GM18909 (cell line): ENCODE measurements around the gene MTCL1.
A peak's percentile ranks its signal among the peaks of the same experiment; 100 is the strongest.
"Not testable (repeated sequence)": the region's sequence is repeated elsewhere in the genome, so short reads cannot be mapped to it uniquely, and the experiment has no call there.

Experiments used
- ATAC-seq: cut with Tn5 transposase; IDR thresholded peaks from one replicate; pipeline ENCODE4 v1.9.1; 2021; ENCODE audit warnings: mild to moderate bottlenecking; ENCODE audit not compliant: unreplicated experiment, poor library complexity

Gene MTCL1

GRCh38 chr18:8741117-8741516 is 35.8 kb downstream of the MTCL1 start:
- ATAC-seq = no peak

- no peak for ATAC-seq
These were observed 36.2 kb downstream of the MTCL1 start for GRCh38 chr18:8741532-8741931.

- ATAC-seq = no peak
These were observed 37.3 kb downstream of the MTCL1 start for GRCh38 chr18:8742387-8743361.

GRCh38 chr18:8744038-8744437 is 38.7 kb downstream of the MTCL1 start:
- no peak for ATAC-seq

GRCh38 chr18:8744656-8745055 is 39.3 kb downstream of the MTCL1 start:
- no peak for ATAC-seq

GRCh38 chr18:8745355-8746014 is 40.1 kb downstream of the MTCL1 start:
- no peak for ATAC-seq

GRCh38 chr18:8747440-8747937 is 42.1 kb downstream of the MTCL1 start:
- ATAC-seq = no peak

- ATAC-seq = no peak
These were observed 44.1 kb downstream of the MTCL1 start for GRCh38 chr18:8749492-8749891.

- no peak for ATAC-seq
These were observed 45.6 kb downstream of the MTCL1 start for GRCh38 chr18:8750954-8751415.

GRCh38 chr18:8751692-8752091 is 46.3 kb downstream of the MTCL1 start:
- no peak for ATAC-seq

- no peak for ATAC-seq
These were observed 47.0 kb downstream of the MTCL1 start for GRCh38 chr18:8752329-8752728.

- ATAC-seq = peak; percentile 85
These were observed 49.9 kb downstream of the MTCL1 start for GRCh38 chr18:8754995-8755960.

GRCh38 chr18:8756571-8756970 is 51.2 kb downstream of the MTCL1 start:
- no peak for ATAC-seq

- no peak for ATAC-seq
These were observed 52.1 kb downstream of the MTCL1 start for GRCh38 chr18:8757396-8757997.

GRCh38 chr18:8758466-8758865 is 53.1 kb downstream of the MTCL1 start:
- no peak for ATAC-seq

- ATAC-seq = no peak
These were observed 55.6 kb downstream of the MTCL1 start for GRCh38 chr18:8760984-8761383.

GRCh38 chr18:8761535-8761934 is 56.2 kb downstream of the MTCL1 start:
- ATAC-seq = not testable (repeated sequence)

GRCh38 chr18:8762968-8763367 is 57.6 kb downstream of the MTCL1 start:
- no peak for ATAC-seq

GRCh38 chr18:8763611-8764010 is 58.3 kb downstream of the MTCL1 start:
- no peak for ATAC-seq
